Kidney epithelial cell (primary cell): ENCODE results near the gene FUBP3. TPM values are rescaled to one million over a fixed set of nuclear protein-coding genes. Genes with fewer than 3 reads are reported as not detected.

Source experiments
- DNase-seq: peaks from one replicate; pipeline ENCODE4 v3.0.0-alpha.2; 2010; ENCODE audit warnings: low read depth
- H3K27me3 ChIP-seq: 2 replicates; pipeline ENCODE4 v1.6.0; 2011; ENCODE audit warnings: low read length; ENCODE audit not compliant: control insufficient read depth, insufficient read depth
- H3K36me3 ChIP-seq: 2 replicates; pipeline ENCODE4 v1.5.1; 2011; ENCODE audit warnings: low read length; ENCODE audit not compliant: control insufficient read depth, insufficient read depth
- H3K4me3 ChIP-seq: 2 replicates; pipeline ENCODE4 v1.5.1; 2011; ENCODE audit warnings: low read depth, mild to moderate bottlenecking, control low read depth, low read length
- CTCF ChIP-seq: IDR thresholded peaks from 2 replicates; pipeline ENCODE4 v1.5.1; 2011; ENCODE audit warnings: mild to moderate bottlenecking, moderate library complexity, low read length, control low read depth, inconsistent platforms; ENCODE audit not compliant: insufficient read depth, poor library complexity, severe bottlenecking
- total RNA-seq: library from RNA; depleted of rRNA; stranded (reverse); fragments of >200 nt; gene quantifications from 2 replicates; pipeline ENCODE4 v1.2.3, GENCODE V29; 2015

The FUBP3 gene
- total RNA-seq, 1 donor from 2014 or later, result 49.5 TPM

GRCh38 chr9:130639124-130639765, 59.9 kb downstream of the FUBP3 start:
- Histone ChIP-seq H3K36me3 (peaks cover 1% of the 10 kb centered on the region), H3K27me3 (no peaks in the 10 kb centered on the region), H3K4me3 (no peak overlapping the region)
- no peak for TF ChIP-seq CTCF
- no peak for DNase-seq

GRCh38 chr9:130639866-130640555, 60.6 kb downstream of the FUBP3 start:
- DNase-seq, result no peak
- Histone ChIP-seq H3K36me3 (peaks cover 1% of the 10 kb centered on the region), H3K27me3 (no peaks in the 10 kb centered on the region), H3K4me3 (no peak overlapping the region)
- TF ChIP-seq CTCF, result no peak

- no peak for DNase-seq
- H3K27me3 ChIP-seq, result no peaks in the 10 kb centered on the region
- H3K4me3 ChIP-seq, result no peak overlapping the region
- H3K36me3 ChIP-seq, result peaks cover 1% of the 10 kb centered on the region
- TF ChIP-seq CTCF, result no peak
Measured at GRCh38 chr9:130640681-130641080, 61.3 kb downstream of the FUBP3 start.

- no peaks in the 10 kb centered on the region for H3K36me3 ChIP-seq
- DNase-seq, result no peak
- no peak overlapping the region for H3K4me3 ChIP-seq
- no peak for TF ChIP-seq CTCF
- no peaks in the 10 kb centered on the region for H3K27me3 ChIP-seq
Measured at GRCh38 chr9:130642926-130643325, 63.5 kb downstream of the FUBP3 start.

GRCh38 chr9:130651221-130651620, 71.8 kb downstream of the FUBP3 start:
- no peak for DNase-seq
- Histone ChIP-seq H3K36me3 (no peaks in the 10 kb centered on the region), H3K4me3 (no peak overlapping the region), H3K27me3 (peaks cover 21% of the 10 kb centered on the region)
- no peak for TF ChIP-seq CTCF
